GM04504 (cell line): Measurements from ENCODE around the gene HID1.
"Not testable (repeated sequence)": the region's sequence is repeated elsewhere in the genome, so short reads cannot be mapped to it uniquely, and the experiment has no call there.

ENCODE experiments used
- DNase-seq: peaks from one replicate; pipeline ENCODE4 v3.0.0-alpha.2; 2012; ENCODE audit warnings: low read depth

HID1 gene

DNA sequence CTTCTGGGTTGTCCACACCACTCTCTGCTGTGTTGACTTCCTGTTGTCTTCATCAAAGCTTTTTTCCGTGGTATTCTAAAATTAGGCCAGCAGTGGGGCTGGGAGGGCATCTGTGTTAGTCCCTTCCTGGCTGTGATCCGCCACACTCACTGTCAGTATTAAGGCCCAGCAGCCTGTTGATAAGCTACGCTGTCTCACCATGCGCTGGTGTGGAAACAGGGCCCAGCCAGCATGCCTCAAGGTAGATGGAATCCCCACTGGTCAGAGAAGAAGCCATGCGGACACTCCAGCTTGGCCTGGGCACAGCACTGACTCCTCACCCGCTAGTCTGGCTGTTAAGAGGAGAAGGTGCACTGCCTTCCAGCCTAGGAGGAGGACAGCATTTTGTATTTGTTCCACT is 26.2 kb upstream of the HID1 start:
- no peak for DNase-seq

DNA sequence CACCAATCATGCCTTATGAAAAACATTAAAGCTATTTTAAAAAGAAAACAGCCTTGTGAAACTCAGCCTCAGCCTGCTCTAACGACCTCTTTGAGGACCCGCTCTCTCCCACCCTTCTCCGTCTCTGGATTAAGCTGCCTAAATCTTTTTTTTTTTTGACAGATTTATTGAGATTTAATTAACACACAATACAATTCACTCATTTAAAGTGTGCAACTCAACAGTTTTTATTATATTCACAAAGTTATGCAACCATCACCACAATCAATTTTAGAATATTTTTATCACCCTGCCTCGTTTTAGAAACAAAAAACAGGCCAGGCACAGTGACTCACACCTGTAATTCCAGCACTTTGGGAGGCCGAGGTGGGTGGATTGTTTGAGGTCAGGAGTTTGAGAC is 23.3 kb upstream of the HID1 start:
- DNase-seq = no peak

GRCh38 chr17:74994440-74994839 is 21.9 kb upstream of the HID1 start:
- no peak for DNase-seq

- no peak for DNase-seq
These were observed 19.7 kb upstream of the HID1 start for GRCh38 chr17:74992223-74992622.

- no peak for DNase-seq
These were observed 18.1 kb upstream of the HID1 start for GRCh38 chr17:74990581-74991105.

DNA sequence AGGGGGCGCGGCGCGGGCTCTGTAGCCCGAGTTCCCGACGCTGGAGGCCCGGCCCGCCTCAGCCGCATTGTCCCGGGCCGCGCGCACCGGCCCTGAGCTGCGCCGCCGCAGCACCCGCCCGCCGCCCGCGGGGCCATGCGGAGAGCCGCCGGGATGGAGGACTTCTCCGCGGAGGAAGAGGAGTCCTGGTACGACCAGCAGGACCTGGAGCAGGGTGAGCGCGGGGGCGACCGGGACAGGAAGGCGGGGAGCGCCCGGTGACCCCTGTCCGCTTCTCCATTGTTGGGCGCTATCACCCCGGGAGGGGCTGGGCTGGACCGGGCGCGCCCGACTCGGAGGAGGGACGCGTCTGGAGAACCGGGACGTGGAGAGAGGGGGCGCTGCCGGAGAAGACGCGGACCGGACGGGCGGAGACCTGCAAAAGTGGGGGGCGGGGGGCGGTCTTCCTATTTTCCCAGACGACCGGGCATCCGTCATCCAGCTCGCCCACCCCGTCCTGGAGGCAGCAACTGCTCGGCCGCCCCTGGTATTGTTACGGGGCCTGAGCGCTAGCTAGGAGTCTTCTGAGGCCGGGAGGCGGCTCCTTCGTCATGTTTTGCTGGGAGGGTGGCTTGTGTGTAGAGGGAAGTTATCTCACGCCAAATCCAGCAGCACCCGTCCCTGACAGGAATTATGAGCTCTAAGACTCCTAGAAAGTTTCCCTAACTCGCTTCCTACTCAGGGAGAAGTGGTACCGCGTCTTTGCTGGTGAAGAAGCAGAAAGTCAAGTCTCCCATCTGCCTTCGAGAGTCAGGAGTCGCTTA is 15.6 kb upstream of the HID1 start:
- DNase-seq = peak; percentile 67

- DNase-seq = peak; percentile 84
These were observed 14.9 kb upstream of the HID1 start, which contains the start of gene CDR2L for GRCh38 chr17:74987418-74987908. TSS of gene CDR2L (plus strand) at chr17:74987632. CDS start at chr17:74988044, 412 bp downstream.

DNA sequence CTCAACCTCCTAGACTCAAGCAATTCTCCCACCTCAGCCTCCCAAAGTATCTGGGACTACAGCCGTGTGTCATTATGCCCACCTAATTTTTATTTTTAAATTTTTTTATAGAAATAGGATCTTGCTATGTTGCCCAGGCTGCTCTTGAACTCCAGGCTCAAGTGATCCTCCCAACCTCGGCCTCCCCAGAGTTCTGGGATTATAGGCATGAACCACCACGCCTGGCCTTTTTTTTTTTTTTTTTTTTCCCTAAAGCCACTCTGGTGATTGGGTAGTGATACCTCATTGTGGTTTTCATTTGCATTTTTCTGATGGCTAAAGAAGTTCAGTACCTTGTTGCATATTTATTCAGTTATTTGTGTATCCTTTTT is 13.6 kb upstream of the HID1 start:
- DNase-seq = no peak

DNA sequence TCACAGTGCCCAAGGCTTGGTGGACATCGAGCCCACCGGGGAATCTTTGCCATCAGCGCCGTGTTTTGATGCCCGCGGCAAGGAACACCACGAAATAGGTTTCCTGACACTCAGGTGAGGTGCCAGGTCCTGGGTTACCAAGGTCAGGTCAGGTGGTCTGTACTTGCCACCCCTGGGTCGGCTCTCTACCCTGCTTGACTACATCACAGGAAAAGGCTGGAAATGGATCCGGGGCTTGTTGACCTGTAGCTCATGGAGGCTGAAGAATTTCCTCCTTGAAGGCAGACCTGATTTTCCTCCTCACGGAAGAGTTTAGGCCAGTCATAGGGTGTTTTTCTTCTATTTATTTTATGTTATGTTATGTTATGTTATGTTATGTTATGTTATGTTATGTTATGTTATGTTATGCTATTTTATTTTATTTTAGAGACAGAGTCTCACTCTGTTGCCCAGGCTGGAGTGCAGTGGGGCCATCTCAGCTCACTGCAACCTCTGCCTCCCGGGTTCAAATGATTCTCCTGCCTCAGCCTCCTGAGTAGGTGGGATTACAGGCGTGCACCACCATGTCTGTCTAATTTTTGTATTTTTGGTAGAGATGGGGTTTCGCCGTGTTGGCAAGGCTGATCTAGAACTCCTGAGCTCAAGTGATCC is 10.2 kb upstream of the HID1 start:
- not testable (repeated sequence) for DNase-seq

DNA sequence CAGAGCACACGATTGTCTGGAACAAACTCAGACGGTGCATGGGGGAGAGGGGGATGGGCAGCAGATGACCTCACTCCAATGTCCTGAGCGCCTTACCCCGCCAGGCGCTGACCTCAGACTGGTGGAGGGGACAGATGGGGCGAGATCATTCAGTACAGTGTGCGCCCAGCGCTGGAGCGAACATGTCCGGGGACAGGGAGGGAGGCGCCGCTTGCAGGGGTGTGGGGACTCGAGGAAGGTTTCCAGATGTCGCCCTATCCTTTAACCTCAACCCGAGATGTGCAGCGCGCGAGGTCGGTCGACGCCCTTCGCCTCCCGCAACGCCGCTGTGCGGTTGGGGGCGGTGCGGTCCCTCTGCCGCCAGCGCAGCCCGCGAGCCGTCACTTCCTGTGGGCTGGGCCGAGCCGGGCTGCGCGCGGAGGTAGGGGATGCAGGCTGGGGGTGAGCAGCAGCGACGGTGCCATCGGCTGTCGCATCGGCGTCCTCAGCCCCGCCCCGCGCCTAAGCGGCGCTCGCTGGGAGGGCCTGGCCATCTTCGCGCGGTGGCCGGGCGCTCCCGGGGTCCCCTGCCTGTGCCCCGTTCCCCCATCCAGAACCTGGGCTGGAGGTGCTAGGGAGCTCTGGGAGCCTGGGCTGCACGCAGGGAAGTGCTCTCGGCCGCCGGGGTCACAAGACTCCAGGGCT is 9.6 kb upstream of the HID1 start:
- DNase-seq = no peak

DNA sequence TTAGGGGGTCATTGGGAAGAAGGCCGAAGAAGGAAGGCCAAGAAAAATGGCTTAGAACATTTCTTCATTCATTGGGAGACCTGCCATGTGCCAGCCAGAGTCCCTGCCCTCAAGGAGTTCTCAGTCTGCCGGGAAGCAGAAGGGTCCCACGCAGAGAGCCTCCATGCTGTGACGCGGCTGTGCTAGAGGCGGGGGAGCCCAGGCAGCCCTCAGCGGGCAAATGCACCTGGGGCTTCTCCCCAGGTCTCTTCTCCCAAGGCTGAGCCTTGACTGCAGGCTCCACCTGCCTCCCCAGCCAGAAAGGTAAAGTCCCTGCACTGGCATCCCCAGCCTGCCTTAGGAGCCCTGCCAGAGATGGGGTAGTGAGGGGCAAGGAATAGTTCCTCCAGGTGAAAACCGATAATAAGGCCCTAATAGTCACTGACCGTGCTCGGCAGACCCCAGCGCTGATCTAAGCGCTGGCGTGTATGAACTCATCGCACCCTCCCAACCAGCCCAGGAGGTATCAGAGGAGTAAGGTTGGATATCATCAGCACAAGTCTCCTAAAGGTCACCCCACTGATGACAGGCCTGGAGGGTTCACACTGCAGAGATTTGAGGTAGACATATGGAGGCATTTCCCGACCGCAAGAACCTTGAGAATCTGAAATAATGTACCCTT is 8.9 kb upstream of the HID1 start:
- DNase-seq = no peak

DNA sequence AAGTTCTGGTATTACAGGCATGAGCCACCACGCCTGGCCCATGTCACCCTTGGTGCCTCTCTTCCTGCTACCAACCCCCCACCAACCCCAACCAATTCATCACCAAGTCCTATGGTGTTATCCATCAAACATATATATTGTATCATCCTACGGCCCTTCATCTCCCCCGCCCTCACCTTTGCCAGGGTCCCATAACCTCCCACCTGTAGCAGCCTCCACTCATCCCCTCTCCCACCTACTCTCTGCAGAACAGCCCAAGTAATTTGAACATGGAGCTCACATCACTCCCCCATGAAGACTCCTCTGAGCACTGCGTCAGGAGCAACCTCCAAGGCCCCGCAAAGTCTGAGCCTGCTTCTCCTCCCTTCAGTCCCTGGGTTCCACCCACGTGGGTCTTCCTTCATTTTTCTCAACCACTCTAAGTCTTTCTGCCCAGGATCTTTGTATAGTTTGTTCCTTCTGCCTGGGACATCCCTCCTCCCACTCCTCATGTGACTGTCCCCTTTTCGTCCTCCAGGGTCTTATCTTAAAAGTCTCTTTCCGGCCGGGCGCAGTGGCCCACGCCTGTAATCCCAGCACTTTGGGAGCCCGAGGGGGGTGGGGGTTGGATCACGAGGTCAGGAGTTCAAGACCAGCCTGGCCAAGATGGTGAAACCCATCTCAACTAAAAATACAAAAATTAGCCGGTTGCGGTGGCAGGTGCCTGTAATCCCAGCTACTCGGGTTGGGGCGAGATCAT is 7.0 kb upstream of the HID1 start:
- no peak for DNase-seq

- no peak for DNase-seq
These were observed 5.7 kb upstream of the HID1 start for GRCh38 chr17:74978240-74978639.

DNA sequence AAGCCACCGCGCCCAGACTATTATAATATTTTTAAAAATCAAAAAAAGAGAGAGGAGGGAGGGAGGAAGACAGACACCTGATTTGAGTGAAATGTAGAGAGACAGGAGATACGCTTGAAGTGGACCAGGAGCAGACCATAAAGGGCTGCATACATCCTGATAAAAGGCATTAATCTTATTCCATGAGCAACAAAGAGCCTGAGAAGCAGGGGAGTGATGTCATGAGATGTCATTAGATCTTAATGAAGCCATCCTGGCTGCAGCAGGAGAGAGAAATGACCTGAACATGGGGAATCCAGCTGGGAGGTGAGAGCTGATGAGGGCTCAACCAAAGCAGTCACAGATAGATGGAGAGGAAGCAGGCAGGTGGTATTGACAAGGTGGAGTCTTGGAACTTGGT is 5.2 kb upstream of the HID1 start:
- DNase-seq = no peak

- DNase-seq = no peak
These were observed 3.4 kb upstream of the HID1 start for GRCh38 chr17:74975943-74976342.

- no peak for DNase-seq
These were observed 392 bp upstream of the HID1 start for GRCh38 chr17:74972973-74973328.

DNA sequence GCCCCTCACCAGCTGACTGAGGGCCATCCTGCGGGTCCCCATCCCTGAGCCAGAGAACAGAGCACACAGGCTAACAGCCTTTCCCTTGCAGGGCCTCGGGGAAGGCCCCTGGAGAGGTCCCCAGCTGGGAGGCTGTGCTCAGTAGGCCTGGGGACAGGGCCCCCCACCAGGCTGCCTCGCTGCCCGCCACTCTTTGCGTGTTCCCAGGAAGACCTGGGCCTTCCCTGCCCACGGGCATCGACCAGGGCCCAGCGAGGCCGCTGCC is 785 bp downstream of the HID1 start:
- DNase-seq = no peak

DNA sequence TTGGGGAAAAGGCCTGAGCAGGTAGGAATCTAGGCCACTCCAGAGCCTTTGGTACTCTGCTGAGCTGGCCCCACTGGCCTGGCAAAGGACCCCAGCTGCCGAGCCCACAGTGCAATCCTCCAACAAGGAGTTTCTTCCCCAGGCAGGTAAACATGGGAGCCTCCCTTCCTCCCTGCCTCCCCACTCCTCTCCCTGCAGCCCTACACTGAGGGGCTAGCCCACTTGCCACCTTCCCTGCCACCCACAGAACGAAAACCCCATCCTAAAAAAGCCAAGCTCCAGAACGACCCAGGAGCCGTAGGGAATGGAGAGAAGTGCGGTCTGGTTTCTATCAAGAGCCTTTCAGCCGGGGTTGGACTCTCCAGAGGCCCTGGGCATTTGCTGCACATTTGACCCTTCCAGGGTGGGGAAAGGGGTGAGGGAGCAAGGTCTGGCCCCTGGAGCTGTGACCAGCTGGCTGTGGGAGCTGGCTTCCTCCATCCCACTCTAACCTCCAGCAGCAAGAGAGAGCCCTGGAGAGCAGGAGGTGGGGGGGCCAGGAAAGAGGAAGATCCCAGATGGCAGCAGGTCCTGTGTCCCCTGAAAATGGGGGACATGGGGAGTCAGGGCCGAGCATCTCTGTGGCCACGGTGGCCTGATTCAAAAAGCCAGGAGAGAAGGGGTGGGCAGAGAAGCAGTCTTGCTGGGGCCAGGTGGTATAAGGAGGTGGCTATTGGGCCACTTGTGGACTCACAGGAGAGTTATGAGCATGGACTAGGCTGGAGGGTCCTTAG is 1.3 kb downstream of the HID1 start:
- DNase-seq = no peak

DNA sequence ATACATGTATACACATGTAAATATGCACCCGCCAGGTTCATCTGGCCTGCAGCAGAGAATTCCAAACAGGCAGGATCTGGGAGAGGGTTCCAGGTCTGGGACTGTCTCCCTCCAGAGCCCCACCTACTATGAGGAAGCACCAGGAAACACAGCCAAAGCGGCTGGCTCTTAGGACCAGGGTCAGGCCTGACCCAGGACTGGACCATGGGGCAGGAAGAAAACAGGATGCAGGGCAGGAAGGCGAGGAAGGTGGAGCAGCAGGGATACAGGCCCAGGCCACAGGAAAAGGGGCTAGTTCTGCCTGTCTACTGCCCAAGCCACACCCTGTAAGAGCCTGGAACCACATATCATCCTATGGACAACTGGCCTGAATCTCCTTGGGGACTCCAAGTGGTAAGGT is 2.2 kb downstream of the HID1 start:
- DNase-seq = no peak

- not testable (repeated sequence) for DNase-seq
These were observed 3.1 kb downstream of the HID1 start for GRCh38 chr17:74969501-74969900.

DNA sequence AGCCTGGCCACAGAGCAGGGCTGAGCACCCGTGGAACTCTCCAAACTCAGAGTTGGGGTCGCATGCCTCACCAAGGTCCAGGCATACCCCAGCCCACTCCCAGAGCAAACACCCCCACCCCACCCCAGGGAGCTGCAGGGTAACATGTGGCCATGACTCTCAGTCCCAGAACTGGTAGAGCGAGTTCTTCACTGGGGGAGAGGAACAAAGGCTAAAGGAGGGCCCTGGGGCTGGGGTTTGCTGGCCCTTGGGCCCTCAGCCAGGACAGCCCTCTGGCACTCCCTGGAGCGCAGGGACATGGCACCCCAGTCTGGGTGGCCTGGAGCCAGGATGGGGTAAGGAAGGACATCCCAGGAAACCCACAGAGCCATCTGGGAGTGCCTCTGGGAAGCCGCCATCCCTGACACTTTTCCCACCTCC is 4.2 kb downstream of the HID1 start:
- no peak for DNase-seq
